OCI-LY1 (cell line): ENCODE results near the gene YIPF5.

Experiments
- EZH2 ChIP-seq: fragments of 200-600 bp; sonication (generic), shearing (Covaris generic); IDR thresholded peaks from 2 replicates; pipeline ENCODE4 v1.8.0; 2017; ENCODE audit warnings: borderline replicate concordance, mixed run types, mild to moderate bottlenecking, antibody characterized with exemption, low read length, moderate library complexity, mixed read lengths
- TF ChIP-seq, protein P1 (sequence below): fragments of 200-600 bp; sonication (generic), shearing (Covaris generic); IDR thresholded peaks from 2 replicates; pipeline ENCODE4 v1.5.1; 2017; ENCODE audit warnings: mild to moderate bottlenecking, antibody characterized with exemption, low read length, moderate library complexity, mixed read lengths

DNA sequence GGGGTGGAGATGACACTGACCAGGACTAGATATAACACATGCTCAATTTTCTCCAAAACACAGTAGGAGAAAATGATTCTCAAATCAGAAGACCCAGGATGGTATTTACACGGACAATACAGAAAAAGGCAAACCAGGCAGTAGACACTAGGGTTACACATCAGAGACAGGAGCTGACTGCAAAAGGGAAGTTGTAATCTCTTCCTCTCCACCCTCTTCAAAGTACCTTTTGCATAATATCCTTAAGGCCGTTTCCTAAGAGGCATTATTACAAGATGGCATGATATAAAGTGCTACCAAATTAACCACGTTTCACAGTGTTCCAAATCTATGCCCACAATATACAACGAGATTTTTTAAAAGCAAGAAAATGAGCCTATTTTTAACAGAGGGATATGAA lies 39.2 kb downstream of the YIPF5 start:
- TF ChIP-seq, protein P1, sequence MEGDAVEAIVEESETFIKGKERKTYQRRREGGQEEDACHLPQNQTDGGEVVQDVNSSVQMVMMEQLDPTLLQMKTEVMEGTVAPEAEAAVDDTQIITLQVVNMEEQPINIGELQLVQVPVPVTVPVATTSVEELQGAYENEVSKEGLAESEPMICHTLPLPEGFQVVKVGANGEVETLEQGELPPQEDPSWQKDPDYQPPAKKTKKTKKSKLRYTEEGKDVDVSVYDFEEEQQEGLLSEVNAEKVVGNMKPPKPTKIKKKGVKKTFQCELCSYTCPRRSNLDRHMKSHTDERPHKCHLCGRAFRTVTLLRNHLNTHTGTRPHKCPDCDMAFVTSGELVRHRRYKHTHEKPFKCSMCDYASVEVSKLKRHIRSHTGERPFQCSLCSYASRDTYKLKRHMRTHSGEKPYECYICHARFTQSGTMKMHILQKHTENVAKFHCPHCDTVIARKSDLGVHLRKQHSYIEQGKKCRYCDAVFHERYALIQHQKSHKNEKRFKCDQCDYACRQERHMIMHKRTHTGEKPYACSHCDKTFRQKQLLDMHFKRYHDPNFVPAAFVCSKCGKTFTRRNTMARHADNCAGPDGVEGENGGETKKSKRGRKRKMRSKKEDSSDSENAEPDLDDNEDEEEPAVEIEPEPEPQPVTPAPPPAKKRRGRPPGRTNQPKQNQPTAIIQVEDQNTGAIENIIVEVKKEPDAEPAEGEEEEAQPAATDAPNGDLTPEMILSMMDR, result no peak
- no peak for TF ChIP-seq EZH2
